ENCODE measurements around the gene MS4A18.

GRCh38 chr11:60788401-60789125 lies 64.0 kb downstream of the MS4A18 start:
- TF ChIP-seq CTCF (IDR thresholded peaks at IDR 0.05), result no peak
- no peak for TF ChIP-seq POLR2AphosphoS5 (IDR thresholded peaks at IDR 0.05)

Data from prostate gland (tissue), 2 donors.